ENCODE measurements around the gene LCORL.

The LCORL gene

GRCh38 chr4:17966312-17966711, 55.2 kb downstream of the LCORL start:
- ChIA-PET CTCF (no interaction called here), POLR2A (ENCODE audit: low non-redundant PET) (no interaction called here)
- DNase-seq (ENCODE audit: low spot score): no peak
- no peak overlapping the region for H3K27ac ChIP-seq
- TF ChIP-seq CTCF (conservative IDR thresholded peaks at IDR 0.05; ENCODE audit: low read depth): no peak

- TF ChIP-seq CTCF (conservative IDR thresholded peaks at IDR 0.05; ENCODE audit: low read depth): no peak
- POLR2A ChIA-PET (ENCODE audit: low non-redundant PET): no interaction called here
- CTCF ChIA-PET: no interaction called here
- no peak overlapping the region for H3K27ac ChIP-seq
- no peak for DNase-seq (ENCODE audit: low spot score)
These were observed 57.0 kb downstream of the LCORL start for GRCh38 chr4:17964576-17964975.

- POLR2A ChIA-PET (ENCODE audit: low non-redundant PET): no interaction called here
- DNase-seq (ENCODE audit: low spot score): no peak
- H3K27ac ChIP-seq: no peak overlapping the region
- CTCF ChIA-PET: no interaction called here
- no peak for TF ChIP-seq CTCF (conservative IDR thresholded peaks at IDR 0.05; ENCODE audit: low read depth)
These were observed 59.4 kb downstream of the LCORL start for GRCh38 chr4:17962171-17962570.

GRCh38 chr4:17961249-17961648, 60.3 kb downstream of the LCORL start:
- CTCF ChIA-PET: no interaction called here
- POLR2A ChIA-PET (ENCODE audit: low non-redundant PET): no interaction called here
- DNase-seq (ENCODE audit: low spot score): no peak
- TF ChIP-seq CTCF (conservative IDR thresholded peaks at IDR 0.05; ENCODE audit: low read depth): no peak
- H3K27ac ChIP-seq: no peak overlapping the region

GRCh38 chr4:17958181-17958580, 63.4 kb downstream of the LCORL start:
- ChIA-PET CTCF (no interaction called here), POLR2A (ENCODE audit: low non-redundant PET) (no interaction called here)
- no peak overlapping the region for H3K27ac ChIP-seq
- no peak for TF ChIP-seq CTCF (conservative IDR thresholded peaks at IDR 0.05; ENCODE audit: low read depth)
- DNase-seq (ENCODE audit: low spot score): no peak

GRCh38 chr4:17957688-17958087, 63.9 kb downstream of the LCORL start:
- ChIA-PET POLR2A (ENCODE audit: low non-redundant PET) (no interaction called here), CTCF (no interaction called here)
- no peak for DNase-seq (ENCODE audit: low spot score)
- no peak overlapping the region for H3K27ac ChIP-seq
- no peak for TF ChIP-seq CTCF (conservative IDR thresholded peaks at IDR 0.05; ENCODE audit: low read depth)

- POLR2A ChIA-PET (ENCODE audit: low non-redundant PET): no interaction called here
- DNase-seq (ENCODE audit: low spot score): no peak
- no peak for TF ChIP-seq CTCF (conservative IDR thresholded peaks at IDR 0.05; ENCODE audit: low read depth)
- CTCF ChIA-PET: no interaction called here
- H3K27ac ChIP-seq: no peak overlapping the region
These were observed 65.3 kb downstream of the LCORL start for GRCh38 chr4:17956245-17956644.

Measured in RWPE1 (cell line).